Stimulated activated CD4-positive, alpha-beta T cell treated with anti-CD3 and anti-CD28 coated beads, Interleukin-4, amount 100 ng/mL, for 1 hour (primary cell): ENCODE results near the gene VSTM5.

Experiments used
- DNase-seq: peaks from one replicate; pipeline ENCODE4 v3.0.0-alpha.2; 2020

Gene VSTM5

DNA sequence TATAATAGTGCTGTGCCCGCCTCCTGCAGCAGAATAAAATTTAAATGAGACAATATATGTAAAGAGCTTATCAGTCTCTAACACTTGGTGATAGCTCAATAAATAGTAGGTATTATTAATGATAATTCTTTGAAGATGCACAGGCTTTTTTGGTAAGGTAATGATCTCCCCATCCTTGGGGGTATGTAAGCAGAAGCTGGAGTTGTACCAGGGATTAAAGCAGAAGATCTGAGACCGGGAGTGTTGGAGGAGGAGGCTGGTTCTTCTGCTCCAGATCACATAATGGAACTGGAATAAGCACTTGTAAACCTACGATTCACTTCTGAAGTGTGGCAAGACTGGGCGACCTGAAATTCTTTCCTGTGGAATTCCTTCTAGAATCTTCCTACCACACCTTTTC lies 8.4 kb downstream of the VSTM5 start:
- no peak for DNase-seq

DNA sequence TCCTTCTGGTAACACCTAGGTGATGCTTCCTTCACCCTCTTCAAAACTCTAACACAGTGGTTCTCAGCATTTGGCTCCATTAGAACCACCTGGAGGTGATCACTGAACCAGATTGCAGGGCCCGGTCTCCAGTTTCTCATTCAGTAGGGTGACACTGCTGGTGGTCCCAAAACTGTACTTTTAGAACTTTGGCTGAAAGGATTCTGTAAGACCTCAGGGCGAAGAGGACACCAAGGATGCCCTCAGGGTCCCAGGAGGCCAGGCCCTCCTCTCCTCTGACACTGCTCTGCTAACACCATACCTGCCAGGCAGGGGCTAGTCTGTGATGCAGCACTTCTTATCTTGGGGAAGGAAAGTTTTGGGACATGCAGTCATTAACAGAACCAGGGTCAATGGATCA lies 9.0 kb downstream of the VSTM5 start:
- no peak for DNase-seq

DNA sequence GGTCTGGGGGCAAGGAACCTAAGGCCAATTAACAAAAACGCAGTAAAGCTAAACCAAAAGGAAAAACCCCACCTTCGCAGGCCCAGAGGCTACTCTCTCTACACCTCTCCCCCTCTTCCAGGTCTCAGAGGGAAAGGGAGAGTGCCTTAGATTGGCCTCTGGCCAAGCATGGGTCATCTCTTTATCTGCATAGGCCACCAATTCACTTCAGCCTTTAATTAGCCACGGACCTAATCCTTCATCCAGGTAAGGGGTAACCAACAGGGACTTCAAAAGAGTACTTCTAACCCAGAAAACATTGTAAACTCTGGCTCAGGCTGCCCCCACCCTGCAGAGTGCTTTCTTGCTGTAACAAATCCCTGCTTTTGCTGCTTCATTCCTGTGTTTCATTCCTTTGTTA lies 9.4 kb downstream of the VSTM5 start:
- DNase-seq: no peak

DNA sequence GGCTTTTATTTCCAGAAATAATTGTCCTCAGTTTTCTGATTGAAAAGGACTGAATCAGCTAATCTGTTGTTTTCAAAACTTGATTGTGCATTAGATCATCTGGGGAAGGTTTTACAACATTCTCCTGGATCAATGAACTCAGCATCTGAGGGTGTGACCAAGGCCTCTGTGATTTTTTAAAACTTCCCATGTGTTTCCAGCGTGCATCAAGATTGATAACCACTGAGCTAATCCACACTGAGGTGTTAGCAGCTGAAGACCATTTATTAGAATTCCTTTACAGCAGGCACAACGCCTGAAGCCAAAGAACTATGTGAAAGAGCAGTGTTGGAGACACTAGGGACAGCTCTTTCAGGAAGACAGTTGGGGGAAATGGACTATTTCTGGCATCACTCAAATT lies 10.2 kb downstream of the VSTM5 start:
- no peak for DNase-seq

DNA sequence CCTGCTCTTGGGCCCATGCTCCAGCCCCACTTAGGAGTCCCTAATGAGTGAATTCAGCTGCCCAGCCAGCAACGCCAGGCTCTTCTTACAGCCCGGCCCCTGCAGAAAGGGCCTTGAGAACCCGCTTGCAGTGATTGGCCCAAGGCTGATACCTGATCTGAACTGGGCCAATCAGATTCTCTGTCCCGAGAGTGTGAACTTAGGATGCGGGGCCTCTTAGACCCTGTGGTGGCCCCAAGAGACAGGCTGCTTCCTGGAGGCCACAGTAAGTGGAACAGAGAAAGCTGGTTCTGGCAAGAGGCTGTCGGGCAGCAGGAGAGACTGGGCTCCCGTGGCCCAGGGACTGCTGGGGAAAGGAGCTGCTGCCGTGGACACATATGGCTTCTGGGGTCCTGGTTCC lies 11.5 kb downstream of the VSTM5 start:
- no peak for DNase-seq

GRCh38 chr11:93832780-93833179 lies 17.6 kb downstream of the VSTM5 start:
- no peak for DNase-seq

DNA sequence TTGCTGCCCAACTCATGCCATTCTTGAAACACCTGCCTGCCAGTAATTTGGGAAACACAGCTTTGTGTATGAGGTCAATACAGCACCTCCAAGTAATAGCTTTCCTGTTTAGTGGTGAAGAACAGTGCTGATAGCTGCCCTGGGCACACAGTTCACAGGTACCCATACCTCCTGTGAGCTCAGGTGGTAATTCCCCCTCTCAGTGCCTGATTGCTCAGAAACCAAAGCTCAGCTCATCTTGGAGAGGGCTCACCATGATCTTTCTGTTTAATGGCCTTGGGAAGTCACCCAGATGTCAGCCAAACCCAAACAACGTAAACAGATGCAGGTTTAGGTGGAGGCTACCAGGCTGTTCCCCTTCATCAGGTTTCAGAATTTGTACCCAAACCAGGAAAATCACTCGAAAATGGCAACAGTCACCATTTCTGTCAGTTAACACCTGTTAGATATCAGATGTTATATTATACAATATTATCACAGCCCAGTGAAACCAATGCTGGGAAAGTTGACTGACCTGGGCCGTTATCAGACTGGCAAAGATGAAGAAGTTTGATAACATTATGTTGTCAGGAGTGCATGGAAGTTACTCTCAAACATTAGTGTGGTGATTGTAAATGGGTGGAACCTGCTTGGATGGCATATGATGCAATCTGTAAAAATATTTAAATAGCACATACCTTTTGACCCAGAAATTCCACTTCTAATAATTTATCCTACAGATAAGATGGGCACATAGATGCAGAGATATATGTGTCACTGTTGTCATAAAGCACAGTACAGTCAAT lies 18.9 kb downstream of the VSTM5 start:
- no peak for DNase-seq

GRCh38 chr11:93829598-93829997 lies 20.8 kb downstream of the VSTM5 start:
- DNase-seq: no peak

DNA sequence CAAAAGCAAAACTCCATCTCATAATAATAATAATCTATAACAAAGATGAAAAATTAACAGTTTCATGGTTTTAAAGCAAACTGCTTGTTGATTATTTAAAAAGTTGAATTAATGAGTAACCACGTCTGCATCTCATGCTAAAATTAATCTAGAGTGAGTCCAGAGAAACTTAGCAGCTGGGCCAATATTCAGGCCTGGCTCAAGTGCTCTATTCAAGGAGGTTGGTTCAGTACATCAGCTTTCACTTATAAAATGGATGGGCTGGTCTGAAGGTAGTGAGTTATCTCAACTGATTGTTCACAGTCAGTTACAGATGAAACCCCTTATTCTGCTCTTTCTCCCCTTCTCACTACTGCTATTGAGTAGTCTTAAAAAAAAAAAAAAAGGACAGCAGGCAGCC lies 23.1 kb downstream of the VSTM5 start:
- DNase-seq: no peak

GRCh38 chr11:93823210-93823609 lies 27.2 kb downstream of the VSTM5 start:
- no peak for DNase-seq

DNA sequence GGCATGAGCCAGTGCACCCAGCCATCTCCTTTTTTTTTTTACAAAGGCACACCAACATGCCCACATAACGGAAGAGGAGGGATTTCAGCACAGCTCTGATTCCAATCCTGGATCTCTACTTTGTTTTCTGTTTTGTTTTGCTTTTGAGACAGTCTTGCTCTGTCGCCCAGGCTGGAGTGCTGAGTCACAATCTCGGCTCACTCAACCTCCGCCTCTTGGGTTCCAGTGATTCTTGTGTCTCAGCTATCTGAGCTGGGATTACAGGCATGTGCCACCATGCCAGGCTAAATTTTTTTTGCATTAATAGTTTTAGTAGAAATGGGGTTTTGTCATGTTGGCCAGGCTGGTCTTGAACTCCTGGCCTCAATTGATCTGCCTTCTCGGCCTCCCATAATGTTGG lies 28.1 kb downstream of the VSTM5 start:
- DNase-seq: no peak

GRCh38 chr11:93821617-93822016 lies 28.8 kb downstream of the VSTM5 start:
- DNase-seq: no peak

DNA sequence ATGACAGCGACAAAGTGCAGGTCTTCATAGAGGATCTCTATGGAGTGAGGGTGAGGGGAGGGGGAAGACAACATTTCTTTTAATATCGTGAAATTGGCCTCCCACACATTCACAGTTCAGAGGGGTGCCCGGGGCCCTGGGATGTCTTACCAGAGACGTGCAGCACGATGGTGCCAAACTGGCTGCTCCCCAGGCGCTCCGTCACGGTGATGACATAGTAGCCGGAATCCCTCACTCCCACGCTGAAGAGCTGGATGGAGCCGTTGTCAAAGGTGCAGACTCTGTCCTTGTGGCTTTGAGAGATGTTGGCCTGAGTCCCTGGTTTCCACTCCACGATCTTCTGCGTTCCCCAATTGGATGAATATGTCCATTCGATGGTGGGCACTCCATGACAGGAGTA lies 29.6 kb downstream of the VSTM5 start:
- no peak for DNase-seq

- DNase-seq: no peak
These were observed 30.3 kb downstream of the VSTM5 start for GRCh38 chr11:93819966-93820695.

DNA sequence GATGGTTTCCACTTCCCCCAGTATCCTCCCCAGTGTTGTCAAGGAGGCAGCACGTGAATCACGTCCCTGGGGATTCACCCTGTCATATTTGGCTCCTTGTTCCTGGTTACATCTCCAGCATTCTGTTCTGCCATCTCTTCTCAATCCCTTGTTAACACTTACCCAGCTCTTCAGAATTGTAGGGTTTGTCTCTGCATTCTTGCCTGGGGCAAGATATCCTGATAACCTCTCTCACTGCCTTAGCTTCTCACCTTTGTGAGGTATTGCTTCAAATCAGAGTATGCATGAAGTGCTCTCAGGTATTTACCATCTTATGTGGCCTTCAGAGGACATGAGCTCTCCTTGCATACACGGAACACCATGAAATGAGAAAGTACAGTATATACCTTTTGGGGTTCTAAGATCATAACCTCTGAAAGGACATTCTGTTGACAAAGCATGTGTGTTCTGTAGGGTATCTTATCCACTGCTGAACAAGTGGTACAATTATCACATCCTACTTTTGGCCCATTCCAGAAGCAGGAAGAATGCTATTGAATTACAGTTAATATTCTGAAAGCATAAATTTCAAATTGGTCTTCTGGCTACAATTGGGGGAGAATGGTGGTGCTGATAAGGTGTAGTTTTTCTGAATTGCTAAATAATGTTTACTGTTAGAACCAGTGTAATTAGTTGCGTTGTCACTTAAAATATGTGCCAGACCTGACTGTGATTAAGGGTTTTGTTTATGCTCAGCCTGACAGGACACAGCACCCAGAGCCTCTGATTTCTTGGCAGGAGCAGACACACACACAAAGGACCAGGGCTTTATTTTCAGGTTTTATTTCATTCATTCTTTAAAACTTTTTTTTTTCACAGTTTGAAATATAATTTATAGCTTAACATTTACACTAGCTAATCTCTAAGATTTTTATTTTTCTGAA lies 32.7 kb downstream of the VSTM5 start:
- no peak for DNase-seq

DNA sequence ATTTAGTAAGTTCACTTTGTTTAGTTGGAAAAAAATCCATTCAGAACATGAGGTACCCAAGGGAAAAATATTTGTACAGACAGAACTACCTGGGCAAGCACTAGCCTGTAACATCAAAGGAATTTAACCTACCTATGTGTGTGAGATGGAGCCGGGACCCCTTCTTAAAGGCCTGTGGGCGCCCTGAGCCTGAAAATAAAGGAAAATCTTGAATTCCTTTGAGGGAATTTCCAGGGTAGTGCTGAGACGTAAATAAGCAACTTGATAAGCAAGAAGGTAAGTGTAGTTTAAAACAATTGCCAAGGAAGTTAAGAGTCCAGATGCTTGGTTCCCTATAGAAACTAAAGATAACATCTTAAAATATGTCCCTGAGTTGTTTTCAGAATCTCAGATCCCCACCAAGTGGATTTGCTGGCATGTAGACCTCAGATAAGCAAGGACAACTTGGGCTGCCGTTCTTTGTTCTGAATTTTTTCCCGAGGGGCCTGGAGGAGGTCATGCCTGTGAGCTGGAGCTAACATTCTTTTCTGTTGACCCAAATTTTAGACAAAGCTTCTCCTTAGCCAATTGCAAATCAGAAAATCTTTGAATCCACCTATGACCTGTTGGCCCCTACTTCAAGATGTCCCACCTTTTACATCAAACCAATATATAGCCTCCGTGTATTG lies 35.3 kb downstream of the VSTM5 start:
- DNase-seq: no peak

DNA sequence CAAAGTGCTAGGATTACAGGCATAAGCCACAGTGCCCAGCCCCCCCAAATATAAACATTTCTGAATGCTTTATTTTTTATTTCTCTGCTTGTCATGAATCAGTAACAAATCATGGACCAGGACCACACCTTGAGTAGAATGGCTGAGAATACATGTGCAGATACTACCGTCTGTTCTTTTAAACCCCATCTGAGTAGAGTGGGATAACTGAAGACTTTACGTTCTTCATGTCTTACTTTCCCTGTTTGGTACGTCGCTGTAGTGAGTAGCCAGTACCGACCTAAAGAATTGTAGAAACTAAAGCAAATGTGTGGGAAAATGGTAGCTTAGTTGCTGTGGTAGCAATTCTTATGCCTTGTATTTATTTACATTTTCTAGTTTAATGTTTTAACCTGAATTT lies 36.4 kb downstream of the VSTM5 start:
- no peak for DNase-seq

- DNase-seq: no peak
These were observed 42.4 kb downstream of the VSTM5 start for GRCh38 chr11:93807980-93808379.

DNA sequence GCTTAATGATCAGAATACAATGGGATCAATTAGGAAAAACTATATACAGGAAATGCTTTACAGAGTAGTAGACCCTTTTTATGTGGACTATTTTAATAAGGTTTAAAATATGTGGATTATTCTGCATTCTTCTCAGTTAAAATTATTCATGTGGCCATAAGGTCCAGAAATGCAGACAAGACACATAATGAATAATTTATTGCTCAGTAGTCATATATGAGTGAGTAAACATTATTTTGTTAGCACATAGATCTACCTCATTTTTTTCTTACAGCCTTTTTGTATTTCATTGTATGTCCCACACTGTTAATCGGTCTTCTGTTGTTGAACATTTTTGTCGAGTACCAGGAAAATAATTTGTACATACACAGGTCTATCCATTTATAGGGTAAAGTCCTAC lies 45.5 kb downstream of the VSTM5 start:
- no peak for DNase-seq

DNA sequence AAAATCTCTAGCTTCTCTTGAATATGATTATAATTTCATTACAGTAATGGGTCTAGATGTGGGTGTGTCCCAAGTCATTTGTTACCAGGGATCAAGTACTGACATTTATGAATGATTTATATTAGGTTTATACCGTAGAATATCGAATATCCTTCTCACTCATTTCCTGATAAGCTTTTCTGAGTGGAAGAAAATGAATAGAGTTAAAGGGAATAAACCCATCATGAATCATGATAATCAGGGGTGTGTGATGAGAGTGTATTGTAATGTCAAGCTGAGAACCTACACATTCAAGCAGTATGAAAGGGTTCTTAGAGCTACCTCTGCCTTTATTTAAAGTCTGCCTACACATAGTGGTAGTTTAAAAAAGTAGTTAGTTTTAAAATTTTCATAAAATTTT lies 49.1 kb downstream of the VSTM5 start:
- DNase-seq: no peak

- no peak for DNase-seq
These were observed 53.8 kb downstream of the VSTM5 start for GRCh38 chr11:93796441-93797231.

- DNase-seq: no peak
These were observed 58.9 kb downstream of the VSTM5 start for GRCh38 chr11:93791493-93791892.
